Measurements from ENCODE around the gene ERFL.

The ERFL gene

DNA sequence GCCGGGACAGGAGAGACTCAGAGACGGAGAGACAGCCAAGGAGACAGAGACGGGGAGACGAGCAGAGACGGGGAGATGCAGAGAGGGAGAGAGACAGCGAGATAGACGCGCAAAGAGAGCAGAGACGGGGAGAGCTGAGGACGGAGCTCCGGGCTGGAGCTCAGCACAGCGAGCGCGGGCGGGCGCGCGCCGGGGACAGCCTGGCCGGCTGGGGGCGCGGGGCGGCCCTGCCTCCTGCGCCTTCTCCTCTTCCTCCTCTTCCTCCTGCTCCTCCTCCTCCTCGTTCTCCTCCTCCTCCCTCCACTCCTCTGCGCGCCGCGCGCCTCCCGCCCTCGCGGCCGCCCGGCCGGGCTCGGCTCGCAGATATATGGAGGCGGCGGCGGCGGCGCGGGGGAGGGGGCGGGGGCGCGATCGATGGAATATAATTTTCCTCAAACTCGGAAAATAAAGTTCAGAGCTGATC lies at the start of gene ERFL:
TSS of gene ERFL (minus strand) at position 229 of the 463 bp plus-strand sequence. CDS start 15,530 bp downstream, outside the sequence.
- DNase-seq (ENCODE audit: low read depth in 2 of 2): no peak

DNA sequence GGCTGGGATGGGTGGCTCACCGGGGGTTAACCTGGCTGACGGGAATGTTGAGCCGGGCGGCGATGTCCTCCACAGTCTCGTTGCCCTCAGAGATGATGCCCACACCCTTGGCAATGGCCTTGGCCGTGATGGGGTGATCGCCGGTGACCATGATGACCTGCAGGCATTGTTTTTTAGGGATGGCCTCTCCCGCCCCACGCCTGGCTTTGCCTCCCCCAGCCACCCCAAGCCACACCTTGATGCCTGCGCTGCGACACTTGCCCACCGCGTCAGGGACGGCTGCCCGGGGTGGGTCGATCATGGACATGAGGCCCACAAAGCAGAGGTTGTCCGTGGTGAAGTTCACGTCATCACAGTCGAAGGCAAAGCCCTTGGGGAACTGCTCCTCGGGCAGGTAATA lies 49.7 kb upstream of the ERFL start:
- no peak for DNase-seq (ENCODE audit: low read depth in 2 of 2)

DNA sequence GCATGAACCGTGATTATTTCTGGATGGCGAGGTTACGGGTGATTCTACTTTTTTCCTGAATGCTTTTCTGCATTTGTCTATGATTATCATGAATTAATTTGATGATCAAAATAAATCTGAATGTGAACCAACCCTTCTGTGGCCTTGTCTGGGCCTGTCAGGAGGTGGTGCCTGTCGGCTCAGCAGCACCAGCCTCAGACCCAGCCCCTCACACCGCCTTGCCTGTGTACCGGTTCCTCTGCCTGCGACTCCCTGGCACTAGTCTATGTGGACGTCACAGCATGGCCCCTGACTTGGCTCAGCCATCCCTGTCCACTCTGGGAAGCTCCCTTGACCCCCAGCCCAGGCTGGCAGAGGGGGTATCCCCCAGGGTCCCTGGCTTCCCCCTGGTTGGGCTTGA lies 46.4 kb upstream of the ERFL start:
- no peak for DNase-seq (ENCODE audit: low read depth in 2 of 2)

DNA sequence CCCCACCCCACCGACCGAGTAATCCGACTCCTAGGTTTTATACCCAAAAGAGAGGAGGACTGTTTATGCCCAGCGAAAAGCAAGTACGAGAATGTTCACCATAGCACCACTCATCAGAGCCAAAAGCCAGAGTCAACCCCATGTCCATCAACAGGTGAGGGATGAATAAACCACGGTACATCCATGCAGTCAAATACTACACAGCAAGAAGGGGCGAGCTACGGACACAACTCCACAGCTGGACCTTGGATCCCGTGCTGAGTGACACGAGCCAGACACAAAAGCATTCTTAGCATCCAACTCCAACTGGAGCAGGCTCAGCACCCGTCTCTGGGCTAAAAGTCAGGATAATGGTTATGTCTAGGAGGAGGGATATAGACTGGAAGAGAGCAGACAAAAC lies 43.1 kb upstream of the ERFL start:
- DNase-seq (ENCODE audit: low read depth in 2 of 2): no peak

DNA sequence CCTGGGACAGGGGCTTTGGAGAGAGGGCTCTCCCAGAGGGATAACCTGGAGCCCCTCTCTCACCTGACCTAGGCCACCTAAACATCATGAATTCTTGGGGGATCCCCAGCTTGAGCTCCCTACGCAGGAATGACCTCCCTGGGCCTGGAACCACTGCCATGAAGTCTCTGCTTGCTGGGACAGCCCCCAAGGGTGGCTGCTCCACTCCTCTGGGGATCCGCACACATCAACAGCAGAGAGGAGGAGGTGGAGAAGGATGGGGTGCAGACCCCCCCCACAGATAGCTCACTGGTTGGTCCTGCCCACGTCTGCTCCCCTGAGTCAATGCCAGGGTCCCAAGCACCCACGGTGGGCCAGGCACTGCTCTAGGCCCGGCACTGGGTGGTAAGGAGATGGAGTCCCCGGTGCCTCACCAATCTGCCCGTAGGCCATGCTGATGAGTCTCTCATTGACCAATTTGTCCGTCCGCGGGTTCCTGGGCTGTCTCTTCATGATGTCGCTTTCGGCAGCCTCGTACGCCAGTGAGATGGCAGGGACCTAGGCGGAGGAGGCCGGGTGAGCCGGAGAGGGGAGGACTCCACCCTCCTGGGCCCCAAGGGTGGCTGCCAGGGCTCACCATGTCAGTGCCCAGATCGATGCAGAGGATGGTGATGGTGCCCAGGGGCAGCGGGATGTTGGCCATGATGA lies 41.7 kb upstream of the ERFL start:
- DNase-seq (ENCODE audit: low read depth in 2 of 2): no peak

DNA sequence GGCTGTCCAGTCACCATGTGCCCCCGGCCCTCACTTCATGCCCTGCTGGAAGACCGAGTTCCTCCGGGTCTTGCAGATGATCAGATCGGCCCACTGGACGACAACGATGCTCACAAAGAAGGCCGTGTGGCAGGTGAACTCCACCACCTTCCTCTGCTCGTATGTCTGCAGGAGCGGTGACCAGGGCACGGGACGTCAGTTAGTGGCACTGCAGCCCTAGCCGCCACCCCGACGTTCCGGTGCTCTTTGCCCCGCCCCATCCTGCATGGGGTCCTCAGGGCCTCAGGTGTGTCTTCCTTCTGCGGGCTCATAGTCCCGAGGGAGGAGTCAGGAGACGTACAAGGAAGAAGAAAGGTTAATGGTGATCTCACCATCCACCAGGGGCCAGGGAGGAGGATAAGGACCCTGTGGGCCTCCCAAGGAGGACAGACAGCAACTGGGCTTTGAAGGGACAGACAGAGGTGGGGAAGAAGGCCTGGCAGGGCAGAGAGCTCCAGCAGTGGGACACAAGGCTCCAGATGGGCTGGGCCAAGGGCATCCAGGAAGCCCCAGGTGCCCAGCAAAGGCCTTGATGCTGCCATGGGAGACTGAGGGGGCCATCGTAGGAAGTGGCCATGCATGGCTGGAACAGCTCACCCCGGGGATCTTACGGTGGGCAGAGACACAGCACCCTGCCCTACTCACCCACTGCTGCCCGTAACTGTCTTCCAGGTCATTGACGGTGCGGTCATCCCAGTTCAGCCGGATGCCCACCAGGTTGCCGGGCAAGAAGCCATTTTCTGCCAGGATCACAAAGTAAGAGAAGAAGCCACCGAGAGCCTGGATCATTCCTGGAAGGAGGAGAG lies 40.7 kb upstream of the ERFL start:
- no peak for DNase-seq (ENCODE audit: low read depth in 2 of 2)

DNA sequence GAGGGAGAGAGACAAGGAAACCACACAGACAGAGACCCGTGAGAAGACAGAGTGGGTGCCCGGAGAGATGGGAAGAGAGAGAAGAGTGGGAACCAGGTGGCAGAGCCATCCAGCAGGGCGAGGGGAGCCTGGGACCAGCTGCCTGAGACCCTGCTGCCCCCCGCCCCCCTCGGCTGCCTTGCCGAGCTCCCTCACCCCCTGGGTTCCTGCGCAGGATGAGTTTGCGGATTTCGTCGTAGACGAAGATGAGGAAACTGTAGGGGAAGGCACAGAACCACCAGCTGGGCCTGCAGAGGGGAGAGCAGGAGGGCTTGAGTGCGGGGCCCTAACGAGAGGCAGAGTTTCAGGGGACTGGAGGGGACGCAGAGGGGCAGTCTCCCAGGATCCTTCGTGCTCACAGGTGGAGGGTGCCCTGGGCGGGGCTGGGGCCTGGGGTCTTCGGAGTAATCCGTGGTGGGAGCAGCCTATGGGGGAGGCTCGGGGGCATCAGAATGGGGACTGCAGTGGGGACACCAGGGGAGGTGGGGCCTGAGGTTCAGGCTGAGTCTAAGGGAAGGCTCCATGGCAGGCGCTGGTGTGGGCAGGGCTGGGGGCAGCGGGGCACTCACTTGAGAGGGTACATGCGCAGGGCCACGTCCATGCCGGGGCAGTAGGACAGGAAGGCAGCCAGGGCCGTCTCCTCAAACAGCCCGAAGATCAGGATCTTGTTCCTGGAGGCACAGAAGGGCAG lies 39.0 kb upstream of the ERFL start:
- DNase-seq (ENCODE audit: low read depth in 2 of 2): no peak

DNA sequence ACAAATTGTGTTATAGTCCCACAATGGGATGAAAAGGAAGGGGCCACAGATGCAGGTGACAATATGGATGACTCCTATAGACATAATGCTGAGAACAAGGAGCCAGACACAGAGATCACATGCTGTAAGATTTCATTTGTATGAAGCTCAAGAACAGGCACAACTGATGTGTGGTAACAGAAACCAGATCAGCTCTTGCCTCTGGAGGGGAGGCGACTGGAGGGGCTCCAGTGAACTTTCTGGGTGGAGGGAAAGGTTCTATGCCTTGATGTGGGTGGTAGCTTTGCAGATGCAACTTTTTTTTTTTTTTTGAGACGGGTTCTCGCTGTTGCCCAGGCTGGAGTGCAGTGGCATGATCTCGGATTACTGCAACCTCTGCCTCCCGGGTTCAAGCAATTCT lies 36.9 kb upstream of the ERFL start:
- DNase-seq (ENCODE audit: low read depth in 2 of 2): no peak

DNA sequence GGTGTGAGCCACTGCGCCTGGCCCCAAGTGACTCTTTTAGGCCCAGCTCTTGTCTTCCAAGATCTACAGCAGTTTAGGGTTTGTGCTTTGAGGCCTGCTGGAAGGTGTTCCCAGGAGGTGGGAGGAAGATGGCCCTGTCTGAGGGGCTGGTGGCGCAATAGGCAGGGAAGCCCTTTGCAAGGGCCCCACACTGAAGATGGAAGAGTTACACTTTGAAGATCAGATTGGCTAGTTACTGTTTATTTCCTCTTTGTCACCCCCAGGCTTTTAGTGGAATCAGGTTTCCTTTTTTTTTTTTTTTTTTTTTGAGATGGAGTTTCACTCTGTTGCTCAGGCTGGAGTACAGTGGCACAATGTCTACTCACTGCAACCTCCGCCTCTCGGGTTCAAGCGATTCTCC lies 32.7 kb upstream of the ERFL start:
- no peak for DNase-seq (ENCODE audit: low read depth in 2 of 2)

DNA sequence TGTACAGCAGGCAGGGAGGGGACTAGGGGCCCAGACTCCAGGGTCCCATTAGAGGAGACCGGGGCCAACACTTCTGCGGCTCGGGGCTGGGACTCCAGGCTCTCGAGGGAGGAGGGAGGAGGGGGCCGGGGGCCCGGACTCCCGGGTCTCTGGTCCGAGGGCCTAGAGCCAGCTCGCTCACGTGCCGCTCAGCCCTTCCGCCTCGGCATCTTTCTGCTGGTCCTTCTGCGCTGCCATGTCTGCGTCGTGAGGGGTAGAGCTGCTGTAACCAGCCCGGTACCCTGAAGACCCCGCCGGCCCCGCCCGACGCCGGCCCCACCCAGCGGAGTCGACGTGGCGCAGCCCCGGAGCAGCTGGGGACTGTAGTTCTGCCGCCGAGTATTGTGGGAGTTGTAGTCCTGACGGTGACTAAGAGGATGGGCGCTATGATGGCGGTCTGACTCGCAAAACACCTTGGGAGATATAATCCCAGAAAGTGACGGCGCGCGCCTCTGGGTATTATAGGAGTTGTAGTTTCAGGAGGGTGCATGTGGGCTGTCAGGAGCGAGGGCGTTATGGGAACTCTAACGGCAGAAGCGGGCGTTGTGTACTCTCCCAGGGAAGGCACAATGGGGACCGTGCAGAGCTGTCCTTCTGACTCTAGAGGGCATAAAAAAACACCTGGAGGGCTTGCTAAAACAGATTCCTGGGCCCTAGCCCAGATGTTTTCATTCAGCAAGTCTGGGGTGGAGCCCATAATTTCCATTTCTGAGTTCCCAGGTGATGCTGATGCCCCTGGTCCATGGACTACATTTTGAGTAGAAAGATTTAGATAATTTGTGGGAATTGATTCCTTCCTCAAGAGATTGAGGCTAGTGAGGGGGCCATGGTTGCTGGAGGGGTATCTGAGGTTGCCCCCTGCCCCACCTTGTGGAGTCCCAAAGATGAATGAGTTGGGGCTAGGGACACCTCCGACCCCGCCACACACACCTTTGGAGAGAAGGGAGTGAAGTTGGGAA lies 31.1 kb upstream of the ERFL start, which contains the start of gene RABAC1:
TSS of gene RABAC1 (minus strand) at position 266 of the 998 bp plus-strand sequence. CDS start at position 237, 29 bp downstream.
- peak; percentile 80 for DNase-seq (ENCODE audit: low read depth in 2 of 2)

DNA sequence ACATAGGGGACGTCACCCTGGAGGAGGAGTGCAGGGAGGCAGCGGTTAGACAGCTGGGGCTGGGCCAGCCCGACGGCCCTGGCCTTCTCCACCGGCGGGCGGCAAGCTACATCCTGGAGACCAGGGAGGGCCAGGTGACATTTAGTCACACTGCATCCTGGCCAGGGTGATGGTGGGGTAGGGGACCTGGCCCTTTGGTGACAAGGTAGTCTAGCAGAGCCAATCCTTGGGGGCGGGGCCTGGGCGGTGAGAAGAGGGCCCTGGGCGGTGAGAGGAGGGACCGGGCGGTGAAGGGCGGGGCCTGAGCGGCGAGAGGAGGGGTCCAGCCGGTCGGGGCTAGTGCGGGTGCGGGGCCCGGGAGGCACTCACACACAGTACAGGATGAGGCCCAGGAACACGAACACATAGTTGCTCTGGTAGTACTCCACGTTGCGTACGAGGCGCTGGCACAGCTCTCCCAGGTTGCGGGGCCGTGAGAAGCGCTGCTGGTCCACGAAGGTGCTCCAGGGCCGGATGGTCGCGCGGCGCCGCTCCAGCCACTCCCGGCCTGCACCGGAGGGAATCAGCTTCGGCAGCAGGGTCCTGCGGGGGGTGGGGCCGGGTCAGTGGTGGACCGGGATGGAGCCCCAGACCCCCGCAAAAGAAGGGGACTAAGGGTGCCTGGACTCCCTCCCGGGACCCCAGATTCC lies 30.3 kb upstream of the ERFL start:
- peak; percentile 45 to 48 for DNase-seq (ENCODE audit: low read depth in 2 of 2)

DNA sequence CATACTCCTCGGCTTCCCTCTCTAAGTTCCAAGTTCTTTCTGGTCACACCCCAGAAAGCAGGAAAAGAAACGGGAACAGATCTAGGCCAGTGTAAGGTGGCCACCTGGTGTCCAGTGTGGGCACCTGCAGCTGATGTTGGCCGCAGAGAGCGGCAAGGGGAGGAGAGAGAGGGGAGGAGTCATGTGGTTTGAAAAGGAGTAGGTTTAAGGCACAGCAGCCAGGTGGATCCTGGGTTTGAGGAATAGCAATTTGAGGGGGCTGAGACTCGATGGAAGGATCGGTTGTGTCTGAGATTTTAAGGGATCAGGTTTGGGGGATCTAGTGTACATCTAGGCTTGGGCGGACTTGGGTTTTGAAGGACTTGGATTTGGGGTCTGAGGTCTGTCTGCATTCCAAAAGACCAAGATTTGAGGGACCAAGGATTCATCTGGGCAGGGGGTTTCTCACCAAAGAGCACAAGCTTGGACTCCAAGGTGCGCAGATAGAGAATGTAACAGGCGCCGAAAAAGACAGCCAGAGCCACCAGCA lies 29.7 kb upstream of the ERFL start:
- DNase-seq (ENCODE audit: low read depth in 2 of 2): peak; percentile 48 to 56

DNA sequence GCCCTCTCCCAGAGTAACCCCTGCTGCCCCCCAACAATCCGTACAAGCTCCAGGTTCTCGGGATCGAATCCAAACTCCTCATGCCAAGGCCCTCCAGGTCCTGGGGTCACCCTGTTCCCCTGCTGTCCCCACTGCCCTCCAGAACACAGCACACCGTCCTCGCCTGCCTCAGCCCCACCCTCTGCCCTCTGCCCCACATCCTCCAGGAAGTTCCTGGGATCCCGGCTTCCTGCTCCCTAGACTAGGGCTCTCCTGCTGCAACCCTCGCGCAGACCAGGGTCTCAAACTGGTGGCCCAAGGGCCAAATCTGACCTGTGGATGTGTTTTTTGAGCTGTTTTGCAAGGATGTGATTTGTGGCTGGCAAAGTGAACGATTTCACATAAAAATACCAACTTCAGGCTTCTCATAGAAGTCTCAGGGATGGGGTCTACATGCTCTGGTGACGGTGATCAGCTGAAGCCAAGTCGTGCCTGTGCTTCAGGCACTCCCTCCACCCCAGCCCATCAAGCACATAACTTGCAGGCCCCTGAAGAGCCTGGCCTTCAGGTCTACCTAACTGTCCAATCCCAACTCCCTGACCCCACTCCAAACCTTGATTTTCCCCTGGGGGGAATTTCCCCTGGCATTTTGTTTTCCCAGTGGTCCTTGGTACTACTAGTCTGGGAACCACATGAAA lies 29.1 kb upstream of the ERFL start:
- no peak for DNase-seq (ENCODE audit: low read depth in 2 of 2)

DNA sequence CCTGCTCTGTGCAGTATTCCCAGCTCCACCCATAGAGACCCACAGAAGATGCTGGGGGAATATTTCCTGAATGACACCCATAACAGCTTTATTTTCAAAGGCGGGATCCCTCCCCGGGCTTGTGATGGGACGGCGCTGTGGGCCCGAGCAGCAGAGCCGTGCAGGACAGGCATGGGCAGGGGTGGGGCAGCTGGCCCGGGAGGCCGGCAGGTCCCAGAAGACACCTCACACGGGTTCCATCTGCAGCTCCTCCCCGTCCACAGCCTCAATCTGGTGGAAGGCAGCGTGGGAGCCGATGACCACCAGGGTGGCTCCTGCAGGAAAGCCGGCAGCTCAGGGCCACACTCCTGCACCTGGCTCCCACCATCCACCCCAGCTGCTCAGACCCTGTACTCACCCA lies 28.4 kb upstream of the ERFL start:
- DNase-seq (ENCODE audit: low read depth in 2 of 2): no peak

DNA sequence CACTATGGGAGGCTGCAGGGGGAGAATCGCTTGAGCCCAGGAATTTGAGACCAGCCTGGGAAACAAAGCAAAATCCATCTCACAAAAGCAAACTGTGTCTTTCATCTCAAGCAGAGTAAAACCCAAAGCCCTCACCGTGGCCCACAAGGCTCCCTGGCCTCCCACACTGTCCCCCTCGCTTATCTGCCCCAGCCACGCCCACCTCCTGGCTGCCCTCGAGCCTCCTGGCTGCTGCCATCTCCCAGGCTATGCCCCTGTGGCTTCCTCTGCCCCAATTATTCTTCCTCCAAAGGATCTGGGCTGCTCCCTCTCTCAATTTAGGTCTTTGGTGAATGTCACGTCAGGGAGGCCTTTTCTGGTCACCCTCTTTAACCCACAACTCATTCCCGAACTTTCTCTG lies 27.3 kb upstream of the ERFL start:
- no peak for DNase-seq (ENCODE audit: low read depth in 2 of 2)

DNA sequence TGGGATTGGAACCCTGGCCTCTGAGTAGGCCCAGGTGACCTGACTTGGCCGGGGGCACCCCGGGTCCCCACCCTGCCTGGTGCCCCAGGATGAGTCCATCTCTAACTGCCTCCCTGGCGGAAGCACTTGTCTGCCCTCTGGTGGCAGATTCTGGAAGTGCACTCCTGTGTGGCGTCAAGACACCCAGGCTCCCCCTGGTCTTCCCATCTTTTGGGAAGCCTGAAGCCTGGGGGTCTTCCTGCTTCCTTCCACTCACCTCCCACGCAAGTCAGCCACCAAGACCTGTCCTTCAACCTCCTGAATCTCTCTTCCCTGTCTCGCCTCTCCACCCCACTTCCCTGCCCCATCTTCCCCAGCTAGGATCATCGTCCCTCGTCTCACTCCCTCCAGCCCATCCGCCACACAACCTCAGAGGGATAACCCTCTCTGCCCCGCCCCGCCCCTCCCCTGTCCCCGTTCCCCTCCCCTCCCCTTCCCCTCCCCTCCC lies 23.5 kb upstream of the ERFL start:
- peak; percentile 36 to 39 for DNase-seq (ENCODE audit: low read depth in 2 of 2)

DNA sequence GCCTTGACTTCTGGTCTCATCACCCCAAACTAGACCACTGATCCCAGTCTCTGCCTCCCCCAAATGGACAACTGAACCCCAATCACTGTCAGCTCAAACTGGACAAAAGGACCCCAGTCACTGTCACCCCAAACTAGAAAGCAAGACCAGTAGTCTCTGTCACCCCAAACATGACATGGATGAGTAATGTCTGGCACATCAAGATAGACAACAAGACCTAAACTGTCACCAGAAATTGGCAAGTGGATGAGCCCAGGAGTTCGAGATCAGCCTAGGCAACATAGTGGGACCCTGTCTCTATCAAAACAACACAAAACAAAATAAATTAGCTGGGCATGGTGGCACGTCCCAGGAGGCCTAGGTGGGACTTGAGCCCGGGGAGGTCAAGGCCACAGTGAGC lies 18.8 kb upstream of the ERFL start:
- no peak for DNase-seq (ENCODE audit: low read depth in 2 of 2)

DNA sequence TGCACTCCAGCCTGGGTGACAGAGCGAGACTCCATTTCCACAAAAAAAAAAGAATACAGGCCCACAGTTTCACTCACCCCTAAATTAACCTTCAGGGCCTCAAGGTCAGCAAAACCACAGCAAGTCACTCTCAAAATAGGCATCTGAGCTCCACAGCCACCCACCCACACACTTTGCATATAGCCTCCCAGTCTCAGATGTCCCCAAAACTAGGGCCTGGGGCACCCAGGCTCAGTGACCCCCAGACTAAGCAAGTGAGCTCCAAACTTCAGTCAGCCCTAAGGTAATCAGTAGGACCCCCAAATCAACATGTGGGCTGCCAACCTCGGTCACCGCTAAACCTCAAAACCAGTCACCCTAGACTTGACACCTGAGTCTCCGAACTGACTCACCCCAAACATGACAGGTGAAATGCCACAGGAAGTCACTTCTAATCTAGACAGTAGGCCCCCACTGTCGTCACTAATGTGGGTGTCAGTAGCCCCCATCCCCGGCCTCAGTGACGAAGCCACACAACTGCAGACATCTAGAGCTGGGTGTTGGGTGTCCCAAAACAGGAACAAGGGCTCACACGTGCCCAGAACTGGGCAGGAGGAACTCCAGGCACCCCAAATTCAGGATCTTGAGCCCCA lies 17.0 kb upstream of the ERFL start:
- no peak for DNase-seq (ENCODE audit: low read depth in 2 of 2)

DNA sequence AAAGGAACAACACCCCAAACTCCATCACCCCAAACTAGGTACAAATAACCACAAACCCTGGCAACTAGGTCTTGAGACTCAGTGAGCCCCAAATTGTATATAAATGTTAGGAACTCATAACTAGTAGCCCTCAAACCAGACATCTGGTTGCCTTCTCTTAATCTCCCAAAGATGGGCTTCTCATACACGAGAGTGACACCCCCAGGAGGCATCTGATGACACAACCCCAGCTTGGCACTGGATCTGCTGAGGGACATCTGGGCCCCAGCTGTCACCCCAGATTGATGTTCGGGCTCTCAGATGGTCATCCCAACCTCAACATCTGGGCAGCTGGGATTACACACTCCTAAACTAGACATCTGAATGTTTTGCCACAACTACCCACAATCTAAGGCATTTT lies 16.1 kb upstream of the ERFL start:
- no peak for DNase-seq (ENCODE audit: low read depth in 2 of 2)

Data from fibroblast of skin of left quadriceps (primary cell).